ENCODE measurements around the gene JAML.
"Not testable (repeated sequence)": the region's sequence is repeated elsewhere in the genome, so short reads cannot be mapped to it uniquely, and the experiment has no call there.

JAML gene

DNA sequence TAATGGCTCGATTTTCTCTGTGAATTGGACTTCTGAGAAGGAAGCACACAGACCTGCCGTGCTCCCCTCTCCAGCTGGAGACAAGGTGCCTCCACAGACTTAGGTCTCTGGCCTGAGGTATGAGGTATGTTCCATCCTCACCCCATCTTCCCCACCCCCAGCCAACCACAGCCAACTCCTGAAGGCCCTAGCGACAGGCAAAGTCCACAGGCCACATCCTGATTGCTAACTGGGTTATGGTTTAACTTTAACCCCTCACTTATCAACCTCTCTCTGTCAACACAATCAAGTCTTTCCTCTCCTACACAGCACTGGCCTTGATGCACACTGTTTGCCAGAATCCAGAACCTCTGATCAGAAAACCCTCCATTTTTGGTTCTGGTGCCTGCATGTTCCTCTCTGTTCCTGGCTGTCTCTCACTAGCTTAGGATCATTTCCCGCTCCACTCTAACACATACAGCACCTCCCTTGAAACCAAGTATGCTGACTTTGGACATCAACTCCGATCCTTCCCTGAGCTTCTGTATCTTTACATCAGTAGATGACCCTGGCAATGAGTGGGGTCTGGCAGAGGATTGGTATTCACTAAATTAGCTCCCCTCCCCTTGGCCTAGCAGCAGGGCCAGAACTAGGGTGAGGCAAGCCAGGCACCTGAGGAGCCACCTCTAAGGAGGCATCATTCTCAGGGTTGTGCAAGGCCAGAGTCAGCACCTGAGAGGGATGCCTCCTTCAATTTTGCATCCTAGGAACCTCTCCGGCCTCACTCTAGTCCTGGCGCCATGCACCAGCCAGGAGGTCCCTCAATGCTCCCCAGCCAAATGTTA, 22.0 kb downstream of the JAML start:
- Histone ChIP-seq H3K4me3 (no peak overlapping the region), H3K27ac (peak overlapping the region in 5 of 21 experiments; percentile 53 to 75 (median 67))

DNA sequence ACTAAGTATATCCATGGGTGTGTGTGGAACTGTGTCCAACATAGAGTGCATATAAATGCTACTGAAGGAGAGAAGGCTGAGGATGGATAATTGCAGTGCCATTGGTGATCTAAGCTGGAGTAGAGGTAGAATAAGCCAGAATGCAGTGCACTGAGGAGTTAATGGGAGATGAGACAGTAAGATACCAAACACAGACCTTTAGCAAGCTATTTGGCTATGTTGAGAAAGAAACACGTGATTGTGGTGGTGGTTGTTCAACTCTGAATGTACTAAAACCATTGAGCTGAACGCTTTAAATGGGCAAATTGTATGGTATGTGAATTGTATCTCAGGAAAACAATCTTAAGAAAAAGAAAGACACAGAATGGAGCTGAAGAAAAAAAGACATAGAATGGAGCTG, 22.8 kb downstream of the JAML start:
- Histone ChIP-seq H3K27ac (peak overlapping the region in 4 of 21 experiments; percentile 65 to 75 (median 68)), H3K4me3 (no peak overlapping the region)

DNA sequence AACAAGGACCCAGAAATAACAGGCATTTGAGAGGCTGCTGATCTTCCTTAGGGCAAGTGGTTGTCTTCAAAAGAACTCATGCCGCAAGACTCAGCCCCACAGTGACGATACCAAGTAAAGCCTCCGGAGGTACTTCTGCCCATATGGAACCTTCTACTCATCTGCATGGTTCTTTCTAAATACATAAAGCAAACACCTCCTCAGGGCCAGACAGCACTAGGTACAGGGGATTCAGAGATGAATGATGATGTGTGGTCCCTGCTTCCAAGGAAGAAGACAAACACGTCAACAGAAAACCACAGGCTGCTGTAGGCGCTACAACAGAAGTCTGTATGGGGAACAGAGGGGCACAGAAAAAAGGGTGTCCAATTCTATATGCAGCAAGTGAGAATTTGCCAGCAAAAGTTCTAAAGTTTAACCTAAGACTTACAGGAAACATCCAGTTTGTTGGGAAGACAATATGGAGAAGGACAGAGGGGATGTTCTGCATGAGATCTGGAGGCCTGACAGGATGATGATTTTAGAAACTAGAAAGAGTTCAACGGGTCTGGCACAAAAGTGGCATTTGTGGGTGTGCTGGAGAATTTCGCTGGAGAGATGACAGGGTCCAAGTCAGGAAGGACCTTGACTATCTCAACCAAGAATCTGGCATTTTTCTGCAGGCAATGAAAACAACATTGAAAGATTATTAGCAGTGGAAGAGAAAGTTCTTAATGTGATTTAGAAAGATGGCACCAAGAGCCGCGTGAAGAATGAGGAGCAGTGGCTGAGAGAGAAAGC, 23.7 kb downstream of the JAML start:
- H3K4me3 ChIP-seq, result no peak overlapping the region

DNA sequence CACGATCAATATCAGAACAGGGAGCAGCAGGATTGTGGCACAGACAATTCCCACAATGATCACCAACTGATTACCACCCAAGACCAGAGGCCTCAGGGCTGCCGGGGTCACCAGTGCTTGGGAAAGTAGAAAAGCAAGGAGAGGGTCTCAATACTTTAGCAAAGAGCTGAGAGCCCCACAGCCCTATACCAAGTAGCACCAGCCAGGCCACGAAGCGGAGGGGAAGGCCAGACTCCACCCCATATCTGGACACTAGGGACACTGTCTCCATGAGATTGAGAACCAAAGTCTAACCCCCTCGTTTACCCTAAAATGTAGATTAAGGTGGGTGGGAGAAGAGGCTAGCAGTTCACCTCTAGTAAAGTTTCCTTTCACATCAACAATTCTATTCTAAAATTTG, 24.3 kb downstream of the JAML start:
- Histone ChIP-seq H3K27ac (peak overlapping the region in 1 of 21 experiments; percentile 4), H3K4me3 (no peak overlapping the region)

More for the DNA sequence above, 23.7 kb downstream of the JAML start:
- peak overlapping the region in 3 of 21 experiments; percentile 65 to 70 (median 67) for H3K27ac ChIP-seq

DNA sequence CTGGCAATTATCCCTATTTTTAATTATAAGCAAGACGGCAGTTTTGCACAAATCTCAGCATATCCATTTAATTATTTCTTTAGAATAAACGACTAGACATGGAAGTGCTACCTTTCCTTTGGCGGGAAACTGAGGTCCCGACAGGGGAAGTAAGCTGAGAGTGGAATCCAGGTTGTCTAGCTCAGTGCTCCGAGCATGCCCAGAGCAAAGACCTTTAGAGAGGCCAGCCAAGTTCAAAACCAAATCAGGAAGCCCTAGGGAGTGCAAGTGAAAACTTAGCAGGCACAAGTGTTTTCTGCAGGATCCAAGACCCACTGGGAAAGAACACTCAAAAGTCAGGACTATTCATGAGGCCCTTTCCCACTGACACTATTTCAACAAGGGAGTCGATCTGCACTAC, 25.7 kb downstream of the JAML start:
- peak overlapping the region in 1 of 21 experiments; percentile 2 for H3K27ac ChIP-seq

DNA sequence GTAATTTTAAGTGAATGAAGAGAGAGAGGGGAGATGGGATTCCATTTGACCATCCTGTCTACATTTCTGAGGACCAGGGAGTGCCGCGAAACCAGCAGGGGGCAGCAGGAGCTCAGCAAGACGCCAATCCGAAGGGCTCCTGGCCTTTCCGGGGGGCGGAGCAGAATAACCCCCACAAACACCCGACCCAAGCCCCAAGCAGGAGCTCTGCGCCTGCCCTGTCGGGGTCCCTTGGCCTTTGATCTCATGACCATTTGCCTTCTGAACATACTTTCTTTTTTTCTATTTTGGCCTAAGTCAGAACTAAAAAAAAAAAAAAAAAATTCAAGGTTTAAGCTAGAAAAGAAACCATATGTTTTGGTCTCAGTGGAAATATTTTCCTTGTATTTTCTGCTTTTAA, 26.4 kb downstream of the JAML start:
- no peak overlapping the region for H3K4me3 ChIP-seq
- peak overlapping the region in 3 of 21 experiments; percentile 2 to 45 (median 34) for H3K27ac ChIP-seq

More for the DNA sequence above, 25.7 kb downstream of the JAML start:
- no peak overlapping the region for H3K4me3 ChIP-seq

DNA sequence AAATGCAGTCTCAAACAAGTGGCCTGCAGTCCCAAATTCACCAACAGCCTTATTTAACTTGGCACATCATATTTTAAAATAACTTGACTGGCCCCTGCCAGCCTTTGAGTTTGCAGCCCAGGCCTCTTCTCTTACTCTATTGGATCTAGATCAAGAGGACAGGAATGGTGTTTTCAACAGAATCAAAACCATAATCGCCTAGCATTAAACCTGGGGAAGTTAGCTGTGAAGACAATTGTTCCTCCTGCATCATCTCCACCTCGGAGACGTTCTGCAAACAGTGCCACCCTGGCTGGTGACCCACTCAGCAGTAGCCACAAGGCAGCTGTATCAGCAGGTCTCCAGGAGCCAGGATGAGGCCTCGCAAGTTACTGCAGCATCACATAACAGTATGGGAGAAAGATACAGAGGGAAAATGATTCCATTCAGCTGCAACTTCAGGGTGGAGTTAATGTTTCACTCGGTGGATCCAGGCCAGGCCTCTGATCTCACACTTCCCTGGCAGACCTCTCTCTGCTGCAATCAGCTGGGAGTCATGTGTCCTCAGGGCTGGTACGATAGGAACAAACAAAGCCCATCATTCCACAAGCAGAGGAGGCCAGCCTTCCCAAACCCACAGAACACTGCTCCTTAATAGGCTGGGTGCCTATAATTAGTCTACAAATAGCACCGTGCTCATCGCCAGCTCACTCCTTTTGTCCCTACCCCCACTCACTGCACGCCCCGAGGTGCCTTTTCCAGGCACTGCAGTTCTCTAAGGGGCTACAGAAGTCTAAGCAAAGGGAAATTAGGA, 29.8 kb downstream of the JAML start:
- H3K27ac ChIP-seq, result peak overlapping the region in 9 of 21 experiments; percentile 1 to 65 (median 5)
- no peak overlapping the region for H3K4me3 ChIP-seq

DNA sequence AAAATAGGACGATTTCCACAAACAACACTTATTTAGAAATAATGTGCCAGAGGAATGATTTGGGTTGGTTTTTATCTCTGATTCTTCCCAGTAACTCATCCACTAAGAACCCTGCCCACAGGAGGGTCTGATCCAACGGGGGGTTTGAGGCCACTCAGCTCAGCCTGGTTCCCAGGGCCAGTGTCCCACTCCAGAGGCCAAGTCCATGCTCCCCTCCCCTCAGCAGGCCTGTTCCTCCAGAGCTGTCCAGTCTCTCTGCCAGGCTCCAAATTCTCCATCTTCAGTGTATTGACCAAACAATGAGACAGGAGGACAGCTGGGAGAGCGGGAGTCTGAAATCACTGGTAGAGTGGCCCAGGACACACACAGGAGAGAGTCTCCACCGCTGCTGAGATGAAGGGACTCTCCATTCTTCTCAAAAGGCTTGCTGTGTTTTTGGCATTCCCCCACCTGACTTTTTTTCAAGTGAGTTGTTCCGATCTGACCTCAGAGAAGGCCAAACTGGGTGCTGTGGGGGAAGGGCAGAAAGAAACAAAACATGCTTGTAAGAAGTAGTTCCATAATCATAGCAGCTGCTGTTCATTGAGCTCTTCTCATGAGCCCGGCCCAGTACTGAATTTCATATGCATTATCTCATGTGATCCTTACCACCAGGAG, 30.8 kb downstream of the JAML start:
- no peak overlapping the region for H3K4me3 ChIP-seq
- peak overlapping the region in 3 of 21 experiments; percentile 5 to 46 (median 26) for H3K27ac ChIP-seq

DNA sequence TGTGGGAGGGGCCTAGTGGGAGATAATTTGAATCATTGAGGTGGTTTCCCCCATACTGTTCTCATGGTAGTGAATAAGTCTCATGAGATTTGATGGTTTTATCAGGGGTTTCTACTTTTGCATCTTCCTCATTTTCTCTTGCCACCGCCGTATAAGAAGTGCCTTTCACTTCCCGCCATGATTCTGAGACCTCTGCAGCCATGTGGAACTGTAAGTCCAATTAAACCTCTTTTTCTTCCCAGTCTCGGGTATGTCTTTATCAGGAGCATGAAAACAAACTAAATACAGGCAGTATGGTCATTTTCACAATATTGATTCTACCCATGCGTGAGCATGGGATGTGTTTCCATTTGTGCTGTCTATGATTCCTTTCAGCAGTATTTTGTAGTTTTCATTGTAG, 32.0 kb downstream of the JAML start:
- H3K27ac ChIP-seq, result not testable (repeated sequence)

DNA sequence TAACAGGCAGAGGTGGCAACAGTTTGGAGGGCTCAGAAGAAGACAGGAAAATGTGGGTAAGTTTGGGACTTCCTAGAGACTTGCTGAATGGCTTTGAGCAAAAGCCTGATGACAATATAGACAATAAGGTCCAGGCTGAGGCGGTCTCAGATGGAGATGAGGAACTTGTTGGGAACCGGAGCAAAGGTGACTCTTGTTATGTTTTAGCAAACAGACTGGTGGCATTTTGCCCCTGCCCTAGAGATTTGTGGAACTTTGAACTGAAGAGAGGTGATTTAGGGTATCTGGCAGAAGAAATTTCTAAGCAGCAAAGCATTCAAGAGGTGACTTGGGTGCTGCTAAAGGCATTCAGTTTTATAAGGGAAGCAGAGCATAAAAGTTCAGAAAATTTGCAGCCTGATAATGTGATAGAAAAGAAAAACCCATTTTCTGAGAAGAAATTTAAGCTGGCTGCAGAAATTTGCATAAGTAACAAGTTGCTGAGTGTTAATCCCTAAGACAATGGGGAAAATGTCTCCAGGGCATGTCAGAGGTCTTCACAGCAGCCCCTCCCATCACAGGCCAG, 33.8 kb downstream of the JAML start:
- H3K27ac ChIP-seq, H3K4me3 ChIP-seq: not testable (repeated sequence)

More for the DNA sequence above, 32.0 kb downstream of the JAML start:
- H3K4me3 ChIP-seq, result not testable (repeated sequence)

DNA sequence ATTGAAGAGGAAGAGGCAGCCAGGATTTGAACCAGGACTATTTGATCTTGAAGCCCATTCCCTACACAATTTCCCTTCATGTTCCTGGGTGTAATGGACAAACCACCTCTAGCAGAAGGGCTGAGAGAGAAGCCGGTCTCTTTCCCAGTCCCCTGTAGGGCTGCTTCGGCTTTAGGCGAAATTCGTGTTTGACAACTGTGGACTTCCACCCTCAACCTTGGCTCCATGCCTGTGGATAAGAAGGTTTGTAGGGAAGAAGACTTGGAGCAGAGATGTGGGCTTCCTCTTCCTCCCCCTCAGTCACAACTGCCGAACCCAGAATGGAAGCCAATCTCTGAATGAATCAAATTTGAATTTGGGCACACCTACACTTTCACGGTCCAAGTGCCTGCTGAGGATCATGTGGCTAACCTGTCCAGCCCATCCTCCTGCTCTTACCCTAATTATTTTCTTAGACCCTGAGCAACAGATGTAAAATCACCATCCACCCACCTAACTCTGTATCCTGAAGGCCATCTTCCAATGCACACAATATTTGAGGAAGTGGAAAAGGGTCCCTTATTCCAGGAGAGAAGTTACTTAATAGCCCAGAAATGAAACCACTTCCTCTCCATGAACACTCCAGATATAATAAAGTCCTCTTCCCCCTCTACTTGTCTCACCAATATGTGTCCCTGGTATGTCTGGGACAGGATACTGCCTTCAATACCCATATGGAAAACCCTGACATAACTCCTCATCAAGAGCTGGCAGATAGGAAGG, 38.3 kb downstream of the JAML start:
- no peak overlapping the region for H3K4me3 ChIP-seq
- no peak overlapping the region for H3K27ac ChIP-seq

DNA sequence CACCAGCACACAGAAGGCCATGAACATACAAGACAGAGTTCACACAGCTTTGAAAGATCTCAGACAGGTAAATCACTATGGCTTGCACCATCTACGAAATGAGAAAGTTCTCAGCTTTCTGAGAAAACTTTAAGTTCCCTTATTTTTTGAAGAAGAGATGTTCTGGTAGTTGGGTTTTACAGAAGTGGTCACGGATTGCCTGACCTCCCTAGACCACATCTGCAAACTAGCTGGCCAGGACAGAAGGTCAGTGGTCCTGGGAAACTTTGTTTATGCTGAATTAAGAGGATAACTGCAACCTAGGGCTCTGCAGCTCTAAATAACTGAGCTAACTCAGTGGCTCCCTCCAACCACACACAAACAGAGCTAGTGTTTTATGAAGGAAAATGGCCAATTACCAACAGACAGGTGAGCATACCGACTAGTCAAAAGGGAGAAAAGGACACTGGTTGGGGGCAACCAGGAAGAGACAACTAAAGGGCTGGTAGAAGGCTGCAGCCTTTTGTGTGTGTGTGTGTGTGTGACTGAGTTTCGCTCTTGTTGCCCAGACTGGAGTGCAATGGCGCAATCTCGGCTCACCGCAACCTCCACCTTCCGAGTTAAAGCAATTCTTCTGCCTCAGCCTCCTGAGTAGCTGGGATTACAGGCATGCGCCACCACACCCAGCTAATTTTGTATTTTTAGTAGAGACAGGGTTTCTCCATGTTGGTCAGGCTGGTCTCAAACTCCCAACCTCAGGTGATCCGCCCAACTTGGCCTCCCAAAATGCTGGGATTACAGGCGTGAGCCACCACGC, 39.8 kb downstream of the JAML start:
- H3K27ac ChIP-seq, result no peak overlapping the region
- H3K4me3 ChIP-seq, result no peak overlapping the region

DNA sequence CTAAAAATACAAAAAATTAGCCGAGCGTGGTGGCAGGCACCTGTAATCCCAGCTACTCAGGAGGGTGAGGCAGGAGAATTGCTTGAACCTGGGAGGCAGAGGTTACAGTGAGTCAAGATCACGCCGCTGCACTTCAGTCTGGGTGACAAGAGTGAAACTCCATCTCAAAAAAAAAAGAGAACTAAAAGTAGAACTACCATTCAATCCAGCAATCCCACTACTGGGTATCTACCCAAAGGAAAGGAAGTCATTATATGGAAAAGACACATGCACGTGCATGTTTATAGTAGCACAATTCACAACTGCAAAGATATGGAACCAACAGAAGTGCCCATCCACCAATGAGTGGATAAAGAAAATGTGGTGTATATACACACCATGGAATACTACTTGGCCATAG, 41.1 kb downstream of the JAML start:
- H3K4me3 ChIP-seq, H3K27ac ChIP-seq: not testable (repeated sequence)

DNA sequence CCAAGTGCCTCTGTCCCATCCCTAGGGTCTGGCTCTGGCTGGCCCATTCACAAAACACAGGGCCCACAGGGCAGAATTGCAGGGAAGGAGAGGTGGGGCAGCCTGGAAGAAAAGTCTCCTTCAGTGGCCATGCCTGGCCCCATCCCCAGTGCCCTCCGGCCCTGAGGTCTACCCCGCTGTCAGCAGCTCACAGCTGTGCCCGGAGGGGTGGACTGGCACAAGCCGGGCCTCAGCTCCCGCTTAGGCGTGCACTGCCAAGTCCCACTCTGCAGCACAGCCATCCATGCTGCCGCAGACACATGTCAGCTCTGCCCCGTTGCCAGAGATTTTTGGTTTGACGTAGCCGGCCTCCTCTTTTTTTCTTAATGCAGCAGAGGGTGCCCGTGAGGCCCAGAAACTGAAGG, 44.5 kb downstream of the JAML start:
- Histone ChIP-seq H3K27ac (peak overlapping the region in 6 of 21 experiments; percentile 7 to 60 (median 30)), H3K4me3 (no peak overlapping the region)

DNA sequence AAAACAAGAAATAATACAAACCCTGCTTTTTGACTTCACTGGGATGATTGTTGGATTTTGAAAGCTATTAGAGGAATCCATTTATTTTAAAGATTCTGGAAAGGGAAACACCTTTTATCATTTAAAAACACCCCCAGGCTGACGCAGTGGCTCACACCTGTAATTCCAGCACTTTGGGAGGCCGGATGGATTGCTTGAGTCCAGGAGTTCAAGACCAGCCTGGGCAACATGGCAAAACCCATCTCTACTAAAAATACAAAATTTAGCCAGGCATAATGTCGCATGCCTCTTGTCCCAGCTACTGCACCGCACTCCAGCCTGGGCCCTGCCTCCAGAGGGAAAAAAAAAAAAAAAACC, 48.1 kb downstream of the JAML start:
- Histone ChIP-seq H3K27ac (peak overlapping the region in 1 of 21 experiments; percentile 81), H3K4me3 (no peak overlapping the region)

DNA sequence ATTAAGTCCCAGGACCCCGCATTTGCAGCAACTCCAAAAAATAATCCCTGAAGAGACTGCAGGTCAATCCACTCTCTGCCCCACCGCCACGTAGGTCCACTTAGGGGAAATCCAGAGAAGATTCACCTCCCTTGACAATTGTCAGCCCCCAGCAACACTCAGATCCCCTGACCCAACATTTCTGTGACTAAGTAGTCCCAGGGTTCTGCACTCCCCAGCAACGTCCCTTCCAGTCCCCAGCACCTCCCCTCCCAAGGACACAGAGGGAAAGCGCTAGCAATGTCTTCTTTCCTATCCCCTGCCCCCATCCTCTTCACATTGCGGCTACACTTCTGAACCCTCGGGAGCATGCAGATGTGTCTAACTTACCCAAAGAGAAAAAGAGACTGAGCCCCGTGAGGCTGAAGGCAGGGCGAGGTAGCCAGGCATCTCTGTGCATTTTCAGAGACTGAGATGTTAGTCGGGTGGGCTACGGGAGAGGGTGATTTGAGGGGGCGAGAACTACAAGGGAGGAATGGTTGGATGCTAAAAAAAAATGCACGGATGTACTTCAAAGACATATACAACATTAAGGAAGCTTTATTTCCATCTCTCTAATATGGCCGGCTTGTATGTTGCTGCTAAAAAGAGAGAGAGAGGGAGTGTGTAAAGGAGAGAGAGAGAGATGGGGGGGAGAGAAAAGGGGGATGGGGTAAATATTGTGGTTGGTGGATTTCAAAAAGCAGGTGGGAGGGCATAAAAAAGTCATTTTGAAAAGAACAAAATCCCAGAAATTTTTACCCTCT, 48.6 kb downstream of the JAML start, which contains the start of gene SCN2B:
SCN2B (minus strand) TSS at position 647 of the 785 bp plus-strand sequence; CDS start at position 439, 208 bp downstream.
- H3K4me3 ChIP-seq, result peak within 1 kb of the TSS in 2 of 7 experiments; percentile 1 to 29
- peak within 1 kb of the TSS in 8 of 21 experiments; percentile 1 to 81 (median 52) for H3K27ac ChIP-seq

Measured in skin epidermis (tissue), 12 donors.